ENCODE data around the gene MOCS1.
A peak's percentile ranks its signal among the peaks of the same experiment; 100 is the strongest.

MOCS1 gene

GRCh38 chr6:39935241-39935640, 979 bp upstream of the MOCS1 start:
- Histone ChIP-seq H3K27ac (ENCODE audit: low read length) (no peak overlapping the region), H3K4me3 (ENCODE audit: low read length) (no peak overlapping the region), H3K9me3 (ENCODE audit: control insufficient read depth, insufficient read depth, low read length) (no peaks in the 10 kb centered on the region), H3K4me1 (ENCODE audit: control insufficient read depth, insufficient read depth, low read length) (peaks cover 11% of the 10 kb centered on the region; the same call in 1 of the 2 replicates), H3K36me3 (ENCODE audit: control insufficient read depth, insufficient read depth, low read length) (no peaks in the 10 kb centered on the region), H3K27me3 (ENCODE audit: control insufficient read depth, insufficient read depth, low read length) (no peaks in the 10 kb centered on the region)
- no peak for DNase-seq (ENCODE audit: low read depth, low spot score)
- no CpG with 5 or more reads among the region's 2 CpGs for WGBS (ENCODE audit: insufficient coverage, insufficient read length)

- no peak for DNase-seq (ENCODE audit: low read depth, low spot score)
- no CpG with 5 or more reads among the region's 9 CpGs for WGBS (ENCODE audit: insufficient coverage, insufficient read length)
- peak overlapping the region; percentile 89 for H3K4me3 ChIP-seq (ENCODE audit: low read length)
Measured at GRCh38 chr6:39933669-39934130, 562 bp downstream of the MOCS1 start.

GRCh38 chr6:39932386-39932910, 1.8 kb downstream of the MOCS1 start:
- H3K9me3 ChIP-seq (ENCODE audit: control insufficient read depth, insufficient read depth, low read length): no peaks in the 10 kb centered on the region
- no CpG with 5 or more reads among the region's 8 CpGs for WGBS (ENCODE audit: insufficient coverage, insufficient read length)
- H3K4me3 ChIP-seq (ENCODE audit: low read length): no peak overlapping the region
- no peak for DNase-seq (ENCODE audit: low read depth, low spot score)
- H3K27me3 ChIP-seq (ENCODE audit: control insufficient read depth, insufficient read depth, low read length): no peaks in the 10 kb centered on the region
- no peaks in the 10 kb centered on the region for H3K36me3 ChIP-seq (ENCODE audit: control insufficient read depth, insufficient read depth, low read length)
- H3K27ac ChIP-seq (ENCODE audit: low read length): no peak overlapping the region
- peaks cover 7% of the 10 kb centered on the region; the same call in 1 of the 2 replicates for H3K4me1 ChIP-seq (ENCODE audit: control insufficient read depth, insufficient read depth, low read length)

More at GRCh38 chr6:39933669-39934130, 562 bp downstream of the MOCS1 start:
- Histone ChIP-seq H3K36me3 (ENCODE audit: control insufficient read depth, insufficient read depth, low read length) (no peaks in the 10 kb centered on the region), H3K4me1 (ENCODE audit: control insufficient read depth, insufficient read depth, low read length) (peaks cover 9% of the 10 kb centered on the region; the same call in 1 of the 2 replicates), H3K9me3 (ENCODE audit: control insufficient read depth, insufficient read depth, low read length) (no peaks in the 10 kb centered on the region), H3K27ac (ENCODE audit: low read length) (no peak overlapping the region), H3K27me3 (ENCODE audit: control insufficient read depth, insufficient read depth, low read length) (no peaks in the 10 kb centered on the region)

- no peaks in the 10 kb centered on the region for H3K9me3 ChIP-seq (ENCODE audit: control insufficient read depth, insufficient read depth, low read length)
- H3K27ac ChIP-seq (ENCODE audit: low read length): no peak overlapping the region
- H3K36me3 ChIP-seq (ENCODE audit: control insufficient read depth, insufficient read depth, low read length): no peaks in the 10 kb centered on the region
- peaks cover 7% of the 10 kb centered on the region; the same call in 1 of the 2 replicates for H3K4me1 ChIP-seq (ENCODE audit: control insufficient read depth, insufficient read depth, low read length)
- no peak overlapping the region for H3K4me3 ChIP-seq (ENCODE audit: low read length)
- no peaks in the 10 kb centered on the region for H3K27me3 ChIP-seq (ENCODE audit: control insufficient read depth, insufficient read depth, low read length)
- WGBS (ENCODE audit: insufficient coverage, insufficient read length): no CpG with 5 or more reads among the region's 1 CpG
- DNase-seq (ENCODE audit: low read depth, low spot score): no peak
Measured at GRCh38 chr6:39931607-39932006, 2.7 kb downstream of the MOCS1 start.

- DNase-seq (ENCODE audit: low read depth, low spot score): no peak
- 0 out of 2 replicates have a peak, but pooled peaks cover under 1% of the 10 kb centered on the region for H3K36me3 ChIP-seq (ENCODE audit: control insufficient read depth, insufficient read depth, low read length)
- H3K4me1 ChIP-seq (ENCODE audit: control insufficient read depth, insufficient read depth, low read length): peaks cover 7% of the 10 kb centered on the region; the same call in 1 of the 2 replicates
- no peak overlapping the region for H3K27ac ChIP-seq (ENCODE audit: low read length)
- H3K4me3 ChIP-seq (ENCODE audit: low read length): no peak overlapping the region
- H3K27me3 ChIP-seq (ENCODE audit: control insufficient read depth, insufficient read depth, low read length): no peaks in the 10 kb centered on the region
- no CpG with 5 or more reads among the region's 4 CpGs for WGBS (ENCODE audit: insufficient coverage, insufficient read length)
- no peaks in the 10 kb centered on the region for H3K9me3 ChIP-seq (ENCODE audit: control insufficient read depth, insufficient read depth, low read length)
Measured at GRCh38 chr6:39930540-39930939, 3.7 kb downstream of the MOCS1 start.

- H3K36me3 ChIP-seq (ENCODE audit: control insufficient read depth, insufficient read depth, low read length): peaks cover 2% of the 10 kb centered on the region; the same call in 1 of the 2 replicates
- no peak overlapping the region for H3K4me3 ChIP-seq (ENCODE audit: low read length)
- no peak for DNase-seq (ENCODE audit: low read depth, low spot score)
- H3K27me3 ChIP-seq (ENCODE audit: control insufficient read depth, insufficient read depth, low read length): no peaks in the 10 kb centered on the region
- no peak overlapping the region for H3K27ac ChIP-seq (ENCODE audit: low read length)
- WGBS (ENCODE audit: insufficient coverage, insufficient read length): no CpG with 5 or more reads among the region's 11 CpGs
- no peaks in the 10 kb centered on the region for H3K9me3 ChIP-seq (ENCODE audit: control insufficient read depth, insufficient read depth, low read length)
- peaks cover 7% of the 10 kb centered on the region; the same call in 1 of the 2 replicates for H3K4me1 ChIP-seq (ENCODE audit: control insufficient read depth, insufficient read depth, low read length)
Measured at GRCh38 chr6:39929733-39930461, 4.4 kb downstream of the MOCS1 start.

- Histone ChIP-seq H3K4me3 (ENCODE audit: low read length) (no peak overlapping the region), H3K4me1 (ENCODE audit: control insufficient read depth, insufficient read depth, low read length) (peaks cover 7% of the 10 kb centered on the region; the same call in 1 of the 2 replicates), H3K27me3 (ENCODE audit: control insufficient read depth, insufficient read depth, low read length) (no peaks in the 10 kb centered on the region), H3K36me3 (ENCODE audit: control insufficient read depth, insufficient read depth, low read length) (peaks cover 2% of the 10 kb centered on the region; the same call in 1 of the 2 replicates), H3K27ac (ENCODE audit: low read length) (no peak overlapping the region), H3K9me3 (ENCODE audit: control insufficient read depth, insufficient read depth, low read length) (no peaks in the 10 kb centered on the region)
- no CpG with 5 or more reads among the region's 9 CpGs for WGBS (ENCODE audit: insufficient coverage, insufficient read length)
- no peak for DNase-seq (ENCODE audit: low read depth, low spot score)
Measured at GRCh38 chr6:39929039-39929732, 5.1 kb downstream of the MOCS1 start.

GRCh38 chr6:39927159-39927558, 7.1 kb downstream of the MOCS1 start:
- Histone ChIP-seq H3K4me3 (ENCODE audit: low read length) (no peak overlapping the region), H3K9me3 (ENCODE audit: control insufficient read depth, insufficient read depth, low read length) (no peaks in the 10 kb centered on the region), H3K36me3 (ENCODE audit: control insufficient read depth, insufficient read depth, low read length) (peaks cover 2% of the 10 kb centered on the region; the same call in 1 of the 2 replicates), H3K27me3 (ENCODE audit: control insufficient read depth, insufficient read depth, low read length) (no peaks in the 10 kb centered on the region), H3K4me1 (ENCODE audit: control insufficient read depth, insufficient read depth, low read length) (no peaks in the 10 kb centered on the region), H3K27ac (ENCODE audit: low read length) (no peak overlapping the region)
- DNase-seq (ENCODE audit: low read depth, low spot score): no peak
- no CpG with 5 or more reads among the region's 11 CpGs for WGBS (ENCODE audit: insufficient coverage, insufficient read length)

GRCh38 chr6:39926668-39927067, 7.6 kb downstream of the MOCS1 start:
- H3K9me3 ChIP-seq (ENCODE audit: control insufficient read depth, insufficient read depth, low read length): no peaks in the 10 kb centered on the region
- H3K27ac ChIP-seq (ENCODE audit: low read length): no peak overlapping the region
- no peaks in the 10 kb centered on the region for H3K27me3 ChIP-seq (ENCODE audit: control insufficient read depth, insufficient read depth, low read length)
- no peak for DNase-seq (ENCODE audit: low read depth, low spot score)
- peaks cover 2% of the 10 kb centered on the region; the same call in 1 of the 2 replicates for H3K36me3 ChIP-seq (ENCODE audit: control insufficient read depth, insufficient read depth, low read length)
- H3K4me1 ChIP-seq (ENCODE audit: control insufficient read depth, insufficient read depth, low read length): no peaks in the 10 kb centered on the region
- WGBS (ENCODE audit: insufficient coverage, insufficient read length): no CpG with 5 or more reads among the region's 3 CpGs
- H3K4me3 ChIP-seq (ENCODE audit: low read length): no peak overlapping the region

GRCh38 chr6:39925931-39926290, 8.4 kb downstream of the MOCS1 start:
- H3K9me3 ChIP-seq (ENCODE audit: control insufficient read depth, insufficient read depth, low read length): no peaks in the 10 kb centered on the region
- no peaks in the 10 kb centered on the region for H3K4me1 ChIP-seq (ENCODE audit: control insufficient read depth, insufficient read depth, low read length)
- no peak for DNase-seq (ENCODE audit: low read depth, low spot score)
- no peaks in the 10 kb centered on the region for H3K27me3 ChIP-seq (ENCODE audit: control insufficient read depth, insufficient read depth, low read length)
- no CpG with 5 or more reads among the region's 3 CpGs for WGBS (ENCODE audit: insufficient coverage, insufficient read length)
- H3K27ac ChIP-seq (ENCODE audit: low read length): no peak overlapping the region
- peaks cover 2% of the 10 kb centered on the region; the same call in 1 of the 2 replicates for H3K36me3 ChIP-seq (ENCODE audit: control insufficient read depth, insufficient read depth, low read length)
- no peak overlapping the region for H3K4me3 ChIP-seq (ENCODE audit: low read length)

Measured in iPS DF 6.9 (cell line).